WI38 (cell line): ENCODE measurements around the gene GSN.
"Not testable (repeated sequence)": the region's sequence is repeated elsewhere in the genome, so short reads cannot be mapped to it uniquely, and the experiment has no call there.

Experiments used
- H3K4me3 ChIP-seq: 2 replicates; pipeline ENCODE4 v1.5.1; 2011; ENCODE audit warnings: low read depth, mild to moderate bottlenecking, control low read depth, low read length
- CTCF ChIP-seq: IDR thresholded peaks from 2 replicates; pipeline ENCODE4 v1.5.1; 2012; ENCODE audit warnings: low read depth, mild to moderate bottlenecking, control low read depth, low read length

The GSN gene

GRCh38 chr9:121285835-121286687 lies 18.1 kb downstream of the GSN start:
- TF ChIP-seq CTCF = no peak
- H3K4me3 ChIP-seq = no peak overlapping the region

GRCh38 chr9:121286688-121286972 lies 18.7 kb downstream of the GSN start:
- TF ChIP-seq CTCF = no peak
- H3K4me3 ChIP-seq = no peak overlapping the region

- no peak for TF ChIP-seq CTCF
- 0 out of 2 replicates have a peak overlapping the region, but pooled peaks have one; percentile 20 for H3K4me3 ChIP-seq
These were observed 19.2 kb downstream of the GSN start for GRCh38 chr9:121286973-121287741.

GRCh38 chr9:121288673-121289025 lies 20.7 kb downstream of the GSN start:
- TF ChIP-seq CTCF = no peak
- no peak overlapping the region for H3K4me3 ChIP-seq

GRCh38 chr9:121289026-121289771 lies 21.2 kb downstream of the GSN start:
- no peak overlapping the region for H3K4me3 ChIP-seq
- TF ChIP-seq CTCF = no peak

- H3K4me3 ChIP-seq = no peak overlapping the region
- no peak for TF ChIP-seq CTCF
These were observed 21.9 kb downstream of the GSN start for GRCh38 chr9:121289772-121290370.

GRCh38 chr9:121291536-121291935 lies 23.6 kb downstream of the GSN start:
- not testable (repeated sequence) for H3K4me3 ChIP-seq
